Mammary epithelial cell (primary cell): ENCODE results near the gene KCNJ3.

Source experiments
- EZH2 ChIP-seq: IDR thresholded peaks from 2 replicates; pipeline ENCODE4 v1.6.1; 2012; ENCODE audit warnings: low read length, inconsistent platforms, borderline replicate concordance
- TF ChIP-seq, protein P1 (sequence below), 2 donors: IDR thresholded peaks in 1 of 2; conservative IDR thresholded peaks in 1 of 2; 2 replicates each; pipeline ENCODE4 v1.5.1; 2011 to 2012; ENCODE audit warnings: inconsistent platforms in 2 of 2, low read length in 2 of 2, mild to moderate bottlenecking in 2 of 2, control low read depth in 1 of 2, low read depth in 1 of 2; ENCODE audit not compliant: insufficient read depth in 1 of 2; ENCODE audit errors: extremely low read depth in 1 of 2

DNA sequence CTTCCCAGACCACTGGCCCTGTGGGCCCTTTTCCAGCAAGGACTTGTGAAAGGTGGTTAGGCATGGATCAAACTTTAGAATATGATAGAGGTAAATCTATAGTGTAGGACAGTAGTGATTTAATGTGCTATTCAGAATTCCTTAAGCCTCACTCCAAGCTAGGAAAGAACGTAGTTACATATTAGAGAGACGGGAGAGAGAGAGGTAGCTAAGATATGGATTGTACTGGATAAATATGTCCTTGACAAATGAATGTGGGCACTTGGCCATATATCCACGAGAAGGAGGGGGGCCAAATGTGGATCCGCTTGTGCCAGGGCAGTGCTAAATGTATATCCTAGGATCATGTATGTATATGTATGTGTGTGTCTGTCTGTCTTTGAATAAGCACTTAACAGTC is 6.5 kb downstream of the KCNJ3 start:
- TF ChIP-seq, protein P1, sequence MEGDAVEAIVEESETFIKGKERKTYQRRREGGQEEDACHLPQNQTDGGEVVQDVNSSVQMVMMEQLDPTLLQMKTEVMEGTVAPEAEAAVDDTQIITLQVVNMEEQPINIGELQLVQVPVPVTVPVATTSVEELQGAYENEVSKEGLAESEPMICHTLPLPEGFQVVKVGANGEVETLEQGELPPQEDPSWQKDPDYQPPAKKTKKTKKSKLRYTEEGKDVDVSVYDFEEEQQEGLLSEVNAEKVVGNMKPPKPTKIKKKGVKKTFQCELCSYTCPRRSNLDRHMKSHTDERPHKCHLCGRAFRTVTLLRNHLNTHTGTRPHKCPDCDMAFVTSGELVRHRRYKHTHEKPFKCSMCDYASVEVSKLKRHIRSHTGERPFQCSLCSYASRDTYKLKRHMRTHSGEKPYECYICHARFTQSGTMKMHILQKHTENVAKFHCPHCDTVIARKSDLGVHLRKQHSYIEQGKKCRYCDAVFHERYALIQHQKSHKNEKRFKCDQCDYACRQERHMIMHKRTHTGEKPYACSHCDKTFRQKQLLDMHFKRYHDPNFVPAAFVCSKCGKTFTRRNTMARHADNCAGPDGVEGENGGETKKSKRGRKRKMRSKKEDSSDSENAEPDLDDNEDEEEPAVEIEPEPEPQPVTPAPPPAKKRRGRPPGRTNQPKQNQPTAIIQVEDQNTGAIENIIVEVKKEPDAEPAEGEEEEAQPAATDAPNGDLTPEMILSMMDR (conservative IDR thresholded peaks at IDR 0.05 in 1 of 2, IDR thresholded peaks at IDR 0.05 in 1 of 2; ENCODE audit: extremely low read depth in 1 of 2, insufficient read depth in 1 of 2, low read depth in 1 of 2, low read length in 2 of 2): no peak
- no peak for TF ChIP-seq EZH2
